Subcutaneous abdominal adipose tissue (tissue), 5 donors: ENCODE data around the gene ZNF324.
"Not testable (repeated sequence)": the region's sequence is repeated elsewhere in the genome, so short reads cannot be mapped to it uniquely, and the experiment has no call there.

Experiments
- H3K27ac ChIP-seq: one replicate; pipeline ENCODE4 v1.7.0; 2013; ENCODE audit warnings: low read depth, mild to moderate bottlenecking, inconsistent platforms, low read length, moderate library complexity
- H3K27me3 ChIP-seq, 5 donors: one replicate each; pipeline ENCODE4 v1.7.0; 2013; ENCODE audit warnings: low read length in 5 of 5, inconsistent platforms in 1 of 5; ENCODE audit not compliant: control insufficient read depth in 5 of 5, insufficient read depth in 4 of 5
- H3K36me3 ChIP-seq, 5 donors: one replicate each; pipeline ENCODE4 v1.7.0; 2013; ENCODE audit warnings: low read length in 5 of 5; ENCODE audit not compliant: control insufficient read depth in 5 of 5, insufficient read depth in 5 of 5
- H3K4me1 ChIP-seq, 5 donors: one replicate each; pipeline ENCODE4 v1.7.0; 2013; ENCODE audit warnings: low read length in 5 of 5, mild to moderate bottlenecking in 3 of 5, moderate library complexity in 1 of 5; ENCODE audit not compliant: control insufficient read depth in 5 of 5, insufficient read depth in 5 of 5
- H3K4me3 ChIP-seq, 5 donors: one replicate each; pipeline ENCODE4 v1.7.0; 2013; ENCODE audit warnings: low read length in 5 of 5, low read depth in 1 of 5
- H3K9ac ChIP-seq, 5 donors: one replicate each; pipeline ENCODE4 v1.7.0; 2013; ENCODE audit warnings: low read length in 5 of 5, mild to moderate bottlenecking in 4 of 5, moderate library complexity in 3 of 5
- H3K9me3 ChIP-seq, 5 donors: one replicate each; pipeline ENCODE4 v1.7.0; 2013; ENCODE audit warnings: low read length in 5 of 5; ENCODE audit not compliant: control insufficient read depth in 5 of 5
- donor health status: healthy.
- donor health status: healthy.
- donor health status: healthy.
- donor health status: healthy.
- donor health status: healthy.

Gene ZNF324

DNA sequence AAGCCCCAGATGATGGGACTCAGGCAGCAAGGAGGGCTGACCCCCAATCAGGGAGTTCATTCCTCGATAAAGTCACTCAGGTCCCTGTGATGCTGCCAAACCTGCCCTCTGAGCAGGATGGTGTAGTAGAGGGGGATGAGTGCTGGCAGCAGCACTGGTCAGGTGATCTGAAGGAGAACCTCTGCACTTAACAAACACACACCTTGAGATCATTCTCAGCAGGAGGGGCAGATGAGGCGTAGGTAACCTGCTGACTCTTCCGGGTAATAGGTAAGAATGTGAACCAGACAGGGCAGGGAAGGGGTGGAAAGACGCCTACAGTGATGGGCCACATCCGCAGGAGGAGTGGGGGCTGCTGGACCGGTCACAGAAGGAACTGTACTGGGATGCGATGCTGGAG lies 12.4 kb downstream of the ZNF324 start:
- H3K27ac ChIP-seq, result no peak overlapping the region
- H3K36me3 ChIP-seq, result peaks cover 0 to 34% (median 21%) of the 10 kb centered on the region in 5 donors
- H3K27me3 ChIP-seq, result no peaks in the 10 kb centered on the region
- H3K9me3 ChIP-seq, result no peaks in the 10 kb centered on the region
- no peak overlapping the region for H3K9ac ChIP-seq
- no peak overlapping the region for H3K4me3 ChIP-seq
- peaks cover 4 to 24% (median 19%) of the 10 kb centered on the region in 5 donors for H3K4me1 ChIP-seq

DNA sequence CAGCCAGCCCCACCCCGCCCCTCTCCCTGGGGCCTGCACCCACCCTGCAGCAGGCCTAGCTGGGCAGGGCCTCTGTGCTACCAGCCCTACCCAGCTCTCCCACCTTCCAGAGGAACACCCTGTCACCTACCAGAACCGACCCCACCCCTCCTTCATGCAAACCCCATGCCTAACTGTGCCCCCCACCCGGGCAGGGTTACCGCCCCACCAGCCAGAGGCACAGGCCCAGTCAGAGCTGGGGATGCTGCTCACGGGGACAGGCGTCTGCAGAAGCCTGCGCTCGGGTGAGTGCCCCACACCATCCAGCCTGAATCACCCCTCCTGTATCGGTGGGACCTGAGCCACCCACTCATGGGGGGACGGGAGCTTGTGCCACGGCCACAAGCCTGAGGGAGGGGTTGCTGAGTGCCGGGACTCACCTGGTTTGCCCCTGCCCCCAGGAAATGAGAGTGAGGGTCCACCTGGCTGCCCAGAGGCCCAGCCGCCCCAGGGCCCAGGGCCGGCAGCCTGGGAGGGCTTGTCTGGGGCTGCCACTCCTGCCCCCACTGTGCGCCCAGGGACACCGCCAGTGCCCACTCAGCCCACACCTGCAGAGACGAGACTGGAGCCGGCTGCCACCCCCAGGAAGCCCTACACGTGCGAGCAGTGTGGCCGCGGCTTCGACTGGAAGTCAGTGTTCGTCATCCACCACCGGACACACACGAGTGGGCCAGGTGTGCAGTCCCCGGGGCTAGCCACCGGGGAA lies 13.0 kb downstream of the ZNF324 start:
- no peak overlapping the region for H3K27ac ChIP-seq
- H3K9me3 ChIP-seq, result no peaks in the 10 kb centered on the region
- H3K36me3 ChIP-seq, result peaks cover 0 to 34% (median 21%) of the 10 kb centered on the region in 5 donors
- no peak overlapping the region for H3K4me3 ChIP-seq
- H3K27me3 ChIP-seq, result no peaks in the 10 kb centered on the region
- H3K4me1 ChIP-seq, result peaks cover 4 to 23% (median 16%) of the 10 kb centered on the region in 5 donors
- H3K9ac ChIP-seq, result no peak overlapping the region

DNA sequence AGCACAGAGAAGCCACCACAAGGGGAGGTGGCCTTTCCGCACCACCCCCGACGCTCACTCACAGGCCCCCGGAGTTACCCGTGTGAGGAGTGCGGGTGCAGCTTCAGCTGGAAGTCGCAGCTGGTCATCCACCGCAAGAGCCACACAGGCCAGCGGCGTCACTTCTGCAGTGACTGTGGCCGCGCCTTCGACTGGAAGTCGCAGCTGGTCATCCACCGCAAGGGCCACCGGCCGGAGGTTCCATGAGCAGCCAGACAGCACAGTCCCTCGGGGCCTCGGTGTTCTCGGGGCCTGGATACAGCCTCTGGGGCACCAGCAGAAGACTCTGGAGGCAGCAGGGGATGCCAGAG lies 13.6 kb downstream of the ZNF324 start:
- no peaks in the 10 kb centered on the region for H3K27me3 ChIP-seq
- H3K4me1 ChIP-seq, result peaks cover 2 to 17% (median 11%) of the 10 kb centered on the region in 5 donors
- H3K9ac ChIP-seq, result no peak overlapping the region
- peaks cover 0 to 34% (median 21%) of the 10 kb centered on the region in 5 donors for H3K36me3 ChIP-seq
- no peak overlapping the region for H3K27ac ChIP-seq
- H3K9me3 ChIP-seq, result no peaks in the 10 kb centered on the region
- no peak overlapping the region for H3K4me3 ChIP-seq

DNA sequence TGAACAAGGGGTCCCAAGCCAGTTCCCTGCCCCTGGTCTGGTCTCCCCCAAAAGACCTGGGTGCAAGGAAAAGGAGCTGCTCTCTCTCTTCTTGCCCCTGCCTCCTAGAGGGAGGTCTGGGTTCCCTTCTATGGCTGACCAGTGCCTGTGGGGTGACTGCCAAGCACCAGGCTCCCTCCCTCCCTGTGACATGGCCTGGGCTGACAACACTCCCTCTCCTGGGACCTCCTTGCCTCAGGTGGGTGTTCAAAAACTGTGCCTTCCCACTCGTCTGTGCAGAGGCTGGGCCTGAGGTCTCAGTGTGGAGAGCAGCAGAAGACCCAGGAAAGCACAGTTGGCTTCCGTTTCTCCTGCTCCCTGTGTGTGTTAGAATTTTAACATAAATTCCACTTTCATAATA lies 14.0 kb downstream of the ZNF324 start:
- no peaks in the 10 kb centered on the region for H3K27me3 ChIP-seq
- peaks cover 0 to 34% (median 21%) of the 10 kb centered on the region in 5 donors for H3K36me3 ChIP-seq
- H3K4me1 ChIP-seq, result peaks cover 2 to 14% (median 9%) of the 10 kb centered on the region in 5 donors
- no peak overlapping the region for H3K4me3 ChIP-seq
- H3K27ac ChIP-seq, result no peak overlapping the region
- no peak overlapping the region for H3K9ac ChIP-seq
- H3K9me3 ChIP-seq, result no peaks in the 10 kb centered on the region

DNA sequence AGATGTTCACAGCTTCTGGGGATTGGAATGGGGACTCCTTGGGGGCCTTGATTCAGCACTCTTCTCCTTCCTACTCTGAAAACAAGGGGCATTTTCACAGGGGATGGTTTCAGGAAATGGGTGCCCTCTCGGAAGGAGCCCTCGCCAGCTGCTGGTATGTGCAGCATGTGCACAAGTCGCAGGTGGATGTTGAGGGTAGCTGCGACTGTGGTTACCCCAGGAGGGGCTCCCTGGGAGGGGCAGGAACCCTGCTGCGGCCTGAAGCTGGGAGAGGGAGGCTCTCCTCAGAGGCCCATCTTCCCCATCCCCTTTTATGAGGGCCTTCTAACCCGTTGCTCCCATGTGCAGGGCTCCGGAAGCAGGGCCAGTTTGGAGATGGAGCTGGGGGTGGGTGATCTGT lies 15.5 kb downstream of the ZNF324 start:
- peaks cover 0 to 34% (median 21%) of the 10 kb centered on the region in 5 donors for H3K36me3 ChIP-seq
- no peaks in the 10 kb centered on the region for H3K9me3 ChIP-seq
- H3K4me3 ChIP-seq, result no peak overlapping the region
- H3K27ac ChIP-seq, result no peak overlapping the region
- H3K27me3 ChIP-seq, result no peaks in the 10 kb centered on the region
- H3K4me1 ChIP-seq, result peaks cover 0 to under 1% (median 0%) of the 10 kb centered on the region in 5 donors
- H3K9ac ChIP-seq, result no peak overlapping the region

DNA sequence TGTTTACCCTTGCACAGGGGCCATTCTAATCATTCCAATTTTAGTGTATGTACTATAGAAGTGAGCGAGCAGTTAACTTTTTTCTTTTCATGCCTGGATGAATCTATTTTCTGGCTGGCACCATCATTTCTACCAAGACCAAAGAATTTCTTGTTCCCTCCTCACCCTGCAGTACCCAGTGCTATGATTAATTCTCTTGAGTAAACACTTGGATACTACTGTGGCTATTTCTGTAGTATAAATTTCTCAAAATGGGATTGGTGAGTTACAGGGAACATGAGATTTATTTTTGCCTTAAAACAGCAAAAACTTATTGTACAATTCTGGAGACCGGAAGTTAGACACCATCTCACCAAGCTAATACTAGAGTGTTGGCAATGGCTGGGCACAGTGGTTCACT lies 16.9 kb downstream of the ZNF324 start:
- H3K9ac ChIP-seq, result no peak overlapping the region
- H3K4me3 ChIP-seq, result no peak overlapping the region
- H3K27ac ChIP-seq, result no peak overlapping the region
- no peaks in the 10 kb centered on the region for H3K9me3 ChIP-seq
- peaks cover 0 to 28% (median 18%) of the 10 kb centered on the region in 5 donors for H3K36me3 ChIP-seq
- no peaks in the 10 kb centered on the region for H3K27me3 ChIP-seq
- no peaks in the 10 kb centered on the region for H3K4me1 ChIP-seq

DNA sequence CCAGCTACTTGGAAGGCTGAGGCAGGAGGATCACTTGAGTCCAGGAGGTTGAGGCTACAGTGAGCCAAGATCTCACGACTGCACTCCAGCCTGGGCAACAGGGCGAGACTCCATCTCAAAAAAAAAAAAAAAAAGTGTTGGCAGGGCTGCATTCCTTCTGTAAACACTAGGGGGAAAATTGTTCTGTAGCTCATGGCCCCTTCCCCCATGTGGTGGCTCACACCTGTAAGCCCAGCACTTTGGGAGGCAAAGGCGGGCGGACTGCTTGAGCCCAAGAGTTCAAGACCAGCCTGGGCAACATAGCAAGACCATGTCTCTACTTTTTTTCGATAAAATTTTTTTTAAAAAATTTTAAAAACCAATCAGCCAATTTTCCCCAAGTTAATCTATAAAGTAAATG lies 17.5 kb downstream of the ZNF324 start:
- H3K4me1 ChIP-seq, H3K27ac ChIP-seq, H3K4me3 ChIP-seq, H3K27me3 ChIP-seq, H3K9ac ChIP-seq, H3K9me3 ChIP-seq: not testable (repeated sequence)
- H3K36me3 ChIP-seq, result peaks cover 0 to 22% (median 17%) of the 10 kb centered on the region in 5 donors

DNA sequence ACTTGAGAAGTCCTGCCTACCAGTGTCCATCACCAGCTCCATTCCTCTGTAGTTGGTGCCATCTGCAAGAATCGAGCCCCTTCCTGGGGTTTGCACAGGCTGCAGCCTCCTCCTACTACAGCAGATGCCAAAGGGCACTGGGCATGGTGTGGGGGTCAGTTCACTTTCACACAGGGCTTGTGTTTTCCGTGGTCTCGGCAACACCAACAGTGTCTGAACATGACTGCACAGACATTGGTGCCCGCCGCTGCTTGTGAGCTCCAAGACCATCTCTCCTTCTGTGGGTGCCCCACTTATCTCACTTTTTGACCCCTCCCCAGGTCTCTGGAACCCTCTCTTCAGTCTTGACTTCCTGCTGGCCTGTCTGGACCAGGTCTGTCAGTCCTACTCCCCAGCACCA lies 24.5 kb downstream of the ZNF324 start:
- Histone ChIP-seq H3K9me3 (no peaks in the 10 kb centered on the region), H3K4me1 (no peaks in the 10 kb centered on the region), H3K36me3 (no peaks in the 10 kb centered on the region), H3K27ac (no peak overlapping the region), H3K9ac (no peak overlapping the region), H3K27me3 (no peaks in the 10 kb centered on the region), H3K4me3 (no peak overlapping the region)

DNA sequence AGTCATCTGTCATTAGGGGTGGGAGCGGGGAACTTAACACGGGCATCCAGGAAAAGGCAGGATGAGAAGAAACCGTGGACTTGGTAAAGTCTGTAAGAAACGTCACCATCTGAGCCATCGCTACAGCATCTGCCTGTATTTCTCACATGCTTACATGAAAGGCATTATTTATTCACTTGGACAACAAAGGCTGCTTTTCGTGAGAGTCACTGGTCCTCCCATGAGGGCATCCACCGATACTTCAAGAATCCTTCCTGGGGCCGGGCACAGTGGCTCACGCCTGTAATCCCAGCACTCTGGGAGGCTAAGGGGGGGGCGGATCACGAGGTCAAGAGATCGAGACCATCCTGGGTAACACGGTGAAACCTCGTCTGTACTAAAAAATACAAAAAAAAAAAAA lies 25.4 kb downstream of the ZNF324 start:
- no peak overlapping the region for H3K9ac ChIP-seq
- no peaks in the 10 kb centered on the region for H3K36me3 ChIP-seq
- H3K9me3 ChIP-seq, result no peaks in the 10 kb centered on the region
- H3K27me3 ChIP-seq, result no peaks in the 10 kb centered on the region
- no peaks in the 10 kb centered on the region for H3K4me1 ChIP-seq
- H3K4me3 ChIP-seq, result no peak overlapping the region
- no peak overlapping the region for H3K27ac ChIP-seq

DNA sequence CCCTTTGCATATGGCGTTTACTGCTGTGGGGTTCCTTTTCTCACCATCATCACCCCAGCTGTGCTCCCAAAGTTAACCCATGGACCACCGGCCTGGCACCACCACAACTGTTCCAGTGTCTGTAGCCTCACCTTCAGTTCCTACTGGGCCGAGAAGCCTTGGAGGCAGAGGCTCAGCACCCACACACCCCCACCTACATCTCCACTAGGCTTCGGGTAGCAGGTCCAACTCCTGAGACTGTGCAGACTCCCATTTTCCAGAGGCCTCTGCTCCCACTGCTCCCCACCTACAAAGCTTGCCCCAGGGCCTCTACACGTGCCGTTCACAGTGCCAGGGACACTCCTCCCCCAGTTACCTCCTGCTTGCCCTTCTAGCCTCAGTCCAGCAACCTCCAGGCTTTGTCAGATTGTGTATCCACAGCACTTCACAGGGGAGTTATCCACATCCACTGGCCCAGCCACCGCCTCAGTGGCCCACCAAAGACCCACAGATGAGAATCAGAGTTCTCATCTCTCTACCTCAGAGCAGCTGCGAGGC lies 30.8 kb downstream of the ZNF324 start:
- Histone ChIP-seq H3K9me3 (no peaks in the 10 kb centered on the region), H3K9ac (no peak overlapping the region), H3K36me3 (no peaks in the 10 kb centered on the region), H3K27me3 (no peaks in the 10 kb centered on the region), H3K27ac (no peak overlapping the region), H3K4me1 (peaks cover 4 to 23% (median 21%) of the 10 kb centered on the region in 5 donors), H3K4me3 (no peak overlapping the region)
